Activated CD8-positive, alpha-beta memory T cell treated with anti-CD3 and anti-CD28 coated beads for 4 hours (primary cell): ENCODE results near the gene SMAD1.

ENCODE experiments used
- DNase-seq, 2 donors: peaks; one replicate each; pipeline ENCODE4 v3.0.0-alpha.2; 2020; ENCODE audit warnings: low read depth in 2 of 2

The SMAD1 gene

DNA sequence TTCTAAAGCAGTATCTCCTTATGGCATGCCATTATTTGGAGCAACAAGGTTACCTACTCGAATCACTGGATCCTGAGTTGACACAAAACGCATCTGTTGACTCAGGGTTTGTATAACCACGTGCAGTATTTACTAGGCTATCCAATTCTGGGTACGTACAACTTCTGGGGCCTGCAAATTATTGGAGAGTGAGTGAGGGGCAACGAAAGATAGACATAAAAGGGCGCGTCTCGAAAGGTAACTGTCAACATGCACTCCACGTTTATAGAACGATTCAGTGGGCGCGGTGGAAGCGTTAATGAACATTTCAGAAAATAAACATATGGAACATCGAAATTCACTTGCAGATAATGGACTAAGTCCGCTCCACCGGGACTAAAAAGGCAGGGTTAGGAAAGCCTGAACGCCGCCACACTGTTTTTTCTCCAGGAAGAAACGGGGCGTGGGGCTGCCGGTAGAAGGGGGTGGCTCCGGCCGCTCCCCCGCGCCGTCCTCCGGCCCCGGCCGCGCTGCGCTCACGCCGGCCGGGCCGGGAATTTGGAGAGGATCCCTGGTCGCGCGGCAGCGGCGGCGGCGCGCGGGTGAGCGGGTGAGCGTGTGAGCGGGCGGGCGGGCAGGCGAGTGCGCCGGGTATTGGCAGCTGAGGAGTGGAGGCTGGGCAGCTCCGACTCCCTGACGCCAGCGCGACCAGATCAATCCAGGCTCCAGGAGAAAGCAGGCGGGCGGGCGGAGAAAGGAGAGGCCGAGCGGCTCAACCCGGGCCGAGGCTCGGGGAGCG is at the start of gene SMAD1:
SMAD1 (plus strand) TSS at position 690 of the 778 bp plus-strand sequence. CDS start 32,761 bp downstream, outside the sequence.
- DNase-seq: no peak

DNA sequence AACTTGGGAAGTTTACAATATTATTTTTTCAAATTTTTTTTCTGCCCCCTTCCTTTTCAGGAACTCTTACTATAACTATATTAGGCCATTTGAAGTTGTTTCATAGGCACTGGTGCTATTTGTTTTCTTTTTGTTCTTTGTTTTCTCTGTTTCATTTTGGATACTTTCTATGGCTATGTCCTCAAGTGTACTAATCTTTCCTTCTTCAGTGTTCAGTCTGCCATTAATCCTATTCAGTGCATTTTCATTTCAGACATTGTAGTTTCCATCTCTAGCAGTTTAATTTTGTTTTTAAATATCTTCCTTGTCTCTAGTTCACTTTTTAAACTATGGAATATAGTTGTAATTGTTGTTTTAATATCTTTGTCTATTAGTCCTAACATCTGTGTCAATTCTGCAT is 48.0 kb upstream of the SMAD1 start:
- DNase-seq: no peak

DNA sequence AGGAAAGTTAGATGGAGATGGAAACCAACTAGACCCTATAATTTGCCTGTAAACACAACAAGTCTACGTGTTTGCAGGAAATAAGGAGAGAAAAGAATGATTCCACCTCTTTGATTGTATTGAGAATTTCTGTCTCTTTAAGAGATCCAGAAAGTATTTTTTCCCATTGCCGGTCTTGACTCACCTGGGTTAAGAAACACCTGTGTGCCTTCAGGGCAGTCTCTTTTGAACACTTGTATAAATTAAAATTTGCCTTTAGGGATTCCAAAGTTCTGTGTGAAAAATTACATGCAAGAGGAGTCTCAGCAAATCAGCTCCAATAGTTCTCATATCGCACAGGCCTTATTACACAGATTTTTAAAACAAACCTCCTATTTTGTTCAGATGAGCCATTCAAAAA is 46.0 kb upstream of the SMAD1 start:
- no peak for DNase-seq

DNA sequence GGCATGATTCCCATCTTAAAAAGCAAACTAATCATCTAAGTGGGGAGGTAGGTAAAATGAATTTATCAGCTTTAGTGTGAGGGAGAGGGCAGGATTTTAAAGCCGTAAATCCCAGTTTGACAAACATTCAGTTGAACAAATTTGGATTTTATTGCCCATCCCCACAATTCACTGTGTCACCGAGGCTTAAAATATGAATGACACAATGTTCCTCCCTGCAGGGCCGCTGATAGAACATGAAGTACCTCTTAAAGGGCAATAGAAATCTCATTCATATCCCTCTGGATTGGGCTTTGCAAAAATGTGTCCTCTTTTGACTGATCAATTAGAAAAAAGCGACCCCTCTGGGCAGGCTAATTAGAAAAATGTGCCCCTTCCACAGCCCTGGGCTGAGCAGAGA is 45.5 kb upstream of the SMAD1 start:
- no peak for DNase-seq

DNA sequence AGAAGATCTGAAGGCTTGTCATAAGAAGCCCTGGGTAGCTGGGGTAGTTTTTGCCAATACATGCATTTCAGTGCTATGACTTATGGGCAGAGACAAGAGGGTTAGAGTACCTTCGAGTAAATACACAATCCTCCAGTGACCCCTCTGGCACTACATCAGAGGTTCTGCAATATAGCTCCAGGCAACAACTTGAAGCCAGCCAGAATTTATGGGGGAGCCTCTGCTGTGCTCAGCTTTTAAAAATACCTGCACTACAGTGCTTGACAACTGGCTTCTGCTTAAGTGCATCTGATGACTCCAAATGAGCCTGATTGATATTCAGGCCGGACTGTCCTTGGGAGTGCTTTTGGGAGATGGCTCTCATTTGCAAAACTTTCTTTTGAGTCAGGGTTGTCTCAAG is 44.9 kb upstream of the SMAD1 start:
- no peak for DNase-seq

DNA sequence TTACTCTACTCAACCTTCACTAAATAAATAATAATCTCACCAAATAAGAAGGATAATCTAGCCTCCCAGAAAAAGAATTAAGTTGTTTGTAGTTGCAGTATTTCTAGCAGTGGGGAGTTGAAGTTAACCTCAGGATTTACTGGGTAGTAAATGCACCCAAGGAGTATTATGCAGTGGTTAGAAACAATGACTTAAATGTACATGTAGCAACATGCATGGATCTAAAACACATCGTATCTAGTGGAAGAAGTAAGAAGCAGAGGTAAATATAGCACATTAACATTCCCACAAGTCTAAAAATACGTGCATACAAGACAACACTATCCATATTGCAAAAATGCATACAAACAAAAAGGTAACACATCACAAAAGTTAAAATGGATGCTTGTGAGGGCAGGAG is 44.2 kb upstream of the SMAD1 start:
- no peak for DNase-seq

DNA sequence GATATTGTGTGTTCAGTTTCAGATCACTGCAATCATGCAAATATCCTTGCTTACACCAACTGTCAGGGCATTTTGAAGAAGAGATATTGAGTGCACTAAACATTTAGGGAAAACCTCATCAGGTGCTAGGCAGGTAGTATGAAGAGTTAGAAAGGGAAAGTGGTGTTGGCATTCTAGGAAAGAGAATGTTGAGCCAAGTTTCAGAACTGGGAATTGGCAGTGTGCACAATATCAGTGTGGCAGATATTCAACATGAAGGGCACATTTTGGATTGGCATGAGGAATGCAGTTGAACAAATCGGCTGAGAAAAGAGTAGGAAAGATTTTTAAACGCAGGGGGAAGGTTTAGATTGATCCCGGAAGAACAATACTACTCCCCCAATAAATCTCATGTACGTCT is 43.4 kb upstream of the SMAD1 start:
- DNase-seq: no peak

DNA sequence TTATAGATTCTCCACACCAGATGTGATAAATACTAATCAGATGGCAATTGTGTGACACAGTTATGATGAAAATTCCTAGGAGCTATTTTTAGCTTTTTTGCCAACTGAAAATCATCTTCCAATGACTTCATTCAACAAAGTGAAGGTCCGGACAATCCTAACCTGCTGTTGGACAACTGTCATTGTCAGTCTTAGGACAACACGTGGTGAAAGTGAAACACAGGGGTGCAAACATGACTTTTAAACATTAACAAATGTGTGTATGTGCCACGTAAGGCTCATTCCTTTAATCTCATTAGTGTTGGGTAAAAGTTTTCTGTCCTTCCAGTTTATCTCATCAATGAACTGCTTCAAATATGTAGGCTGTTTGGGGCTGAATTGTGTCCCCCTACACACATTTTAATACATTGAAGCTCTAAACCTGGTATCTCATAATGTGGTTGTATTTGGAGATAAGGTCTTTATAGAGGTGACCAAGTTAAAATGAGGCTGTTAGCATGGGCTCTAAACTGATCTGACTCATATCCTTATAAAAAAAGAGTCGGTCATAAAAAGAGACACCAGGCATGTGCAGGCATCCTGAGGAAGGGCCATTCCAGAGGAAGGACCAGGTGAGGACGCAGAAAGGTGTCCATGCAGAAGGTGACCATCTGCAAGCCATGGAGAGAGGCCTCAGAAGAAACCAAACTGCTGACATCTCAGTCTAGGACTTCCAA is 41.2 kb upstream of the SMAD1 start:
- no peak for DNase-seq

DNA sequence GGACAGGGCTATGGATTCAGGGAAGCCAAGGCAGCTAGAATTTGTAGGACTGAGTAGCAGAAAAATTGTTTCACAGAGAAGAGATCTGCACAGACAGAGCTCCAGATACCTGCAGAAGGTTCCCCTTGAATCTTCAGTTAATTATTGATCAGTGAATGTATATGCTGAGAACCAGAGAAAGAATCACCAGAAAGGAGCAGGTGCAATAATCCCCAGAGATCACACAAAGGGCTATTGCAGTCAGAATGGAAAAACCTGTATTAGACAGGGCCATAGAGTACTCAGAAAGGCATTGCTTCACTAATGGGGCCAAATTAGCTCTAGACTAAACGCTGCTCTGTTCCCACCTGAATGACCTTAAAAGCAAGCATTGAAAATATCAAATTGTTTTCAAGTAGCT is 35.5 kb upstream of the SMAD1 start:
- DNase-seq: no peak

DNA sequence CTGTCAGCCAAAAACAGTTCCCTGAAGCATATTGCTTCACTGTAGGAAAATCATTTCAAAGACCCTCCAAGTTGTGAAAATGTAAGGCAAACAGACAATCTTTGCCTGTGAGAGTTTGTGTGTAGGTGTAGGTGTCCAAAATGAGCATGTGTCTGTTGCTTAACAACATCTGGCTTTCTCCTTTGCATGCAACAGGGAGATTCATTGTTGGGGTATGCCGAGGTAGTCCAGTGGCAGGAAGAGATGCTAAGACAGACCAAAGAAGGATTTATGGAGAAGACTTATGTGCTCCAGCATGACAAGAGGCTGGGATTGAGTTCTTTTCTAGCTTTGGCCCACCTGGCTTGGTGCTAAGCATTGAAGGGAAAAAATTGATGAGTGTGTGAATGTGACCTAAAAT is 29.8 kb upstream of the SMAD1 start:
- DNase-seq: no peak

DNA sequence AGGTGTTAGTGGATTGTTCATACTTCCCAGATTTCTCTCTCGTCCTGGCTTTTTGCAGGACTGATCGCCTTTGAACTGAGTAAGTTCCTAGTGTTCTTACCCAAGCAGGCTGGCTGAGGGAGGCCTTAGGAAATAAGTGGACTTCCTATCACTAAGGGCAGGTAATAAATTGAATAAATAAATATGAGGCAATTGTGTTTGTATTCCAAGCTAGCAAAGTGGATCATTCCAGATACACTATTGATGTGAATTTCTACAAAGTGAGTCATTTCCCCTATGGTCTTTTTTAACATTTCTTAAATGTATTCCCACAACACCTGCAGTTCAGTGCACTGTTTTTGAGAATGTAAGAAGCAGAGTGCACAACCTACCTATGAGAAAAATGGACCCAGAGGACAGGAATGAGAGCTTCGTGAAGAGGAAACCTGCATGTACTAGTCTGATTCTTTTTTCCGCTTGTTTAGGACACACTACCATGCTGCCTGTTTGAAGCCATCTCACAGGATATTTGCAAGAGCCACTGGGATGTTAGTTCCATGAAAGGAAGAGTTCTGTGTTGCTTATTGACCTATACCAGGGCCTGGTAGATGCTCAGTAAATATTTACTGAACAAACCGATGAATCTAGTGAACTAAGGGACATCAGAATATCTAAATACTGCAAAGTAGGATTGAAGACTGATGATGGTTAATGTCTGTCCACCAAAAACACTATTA is 29.0 kb upstream of the SMAD1 start:
- no peak for DNase-seq

DNA sequence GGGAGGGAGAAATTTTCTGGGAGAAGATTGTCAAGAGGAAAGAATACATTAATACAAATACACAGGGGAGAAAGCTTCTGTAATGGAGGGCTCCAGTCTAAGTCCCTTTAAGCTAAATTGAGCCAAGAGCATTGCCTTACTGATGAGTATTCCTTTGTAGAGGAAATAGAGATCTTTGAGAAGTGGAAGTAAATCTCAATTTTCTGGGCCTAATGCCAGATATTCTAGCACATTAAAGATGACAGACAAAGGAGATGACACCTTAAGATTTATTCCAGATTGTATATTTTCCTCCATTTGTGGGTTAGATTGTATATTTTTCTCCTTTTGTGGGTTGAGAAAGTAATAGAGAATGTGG is 28.5 kb upstream of the SMAD1 start:
- no peak for DNase-seq

DNA sequence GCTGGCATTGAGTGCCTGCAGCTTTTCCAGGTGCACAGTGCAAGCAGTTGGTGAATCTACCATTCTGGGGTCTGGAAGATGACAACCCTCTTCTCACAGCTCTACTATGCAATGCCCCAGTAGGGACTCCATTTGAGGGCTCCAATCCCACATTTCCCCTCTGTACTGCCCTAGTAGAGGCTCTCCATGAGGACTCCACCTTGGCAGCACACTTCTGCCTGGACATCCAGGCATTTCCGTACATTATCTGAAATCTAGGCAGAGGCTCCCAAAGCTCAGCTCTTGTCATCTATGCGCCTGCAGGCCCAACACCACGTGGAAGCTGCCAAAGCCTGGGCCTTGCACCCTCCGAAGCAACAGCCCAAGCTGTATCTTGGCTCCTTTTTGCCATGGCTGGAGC is 8.4 kb upstream of the SMAD1 start:
- no peak for DNase-seq

DNA sequence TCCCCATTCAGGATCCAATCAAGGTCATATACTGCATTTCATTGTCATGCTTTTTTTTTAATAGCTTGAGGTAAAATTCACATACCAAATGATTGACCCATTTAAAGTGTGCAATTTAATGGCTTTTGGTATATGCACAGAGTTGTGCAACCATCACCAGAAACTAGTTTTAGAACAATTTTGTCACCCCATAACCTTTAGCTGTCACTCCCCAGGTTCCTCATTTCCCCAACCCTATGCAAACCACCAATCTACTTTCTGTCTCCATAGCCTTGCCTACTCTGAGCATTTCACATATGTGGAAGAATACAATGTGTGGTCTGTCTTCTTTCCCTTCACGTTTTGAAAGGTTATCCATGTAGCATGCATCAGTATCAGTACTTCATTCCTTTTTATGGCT is 1.4 kb upstream of the SMAD1 start:
- no peak for DNase-seq

DNA sequence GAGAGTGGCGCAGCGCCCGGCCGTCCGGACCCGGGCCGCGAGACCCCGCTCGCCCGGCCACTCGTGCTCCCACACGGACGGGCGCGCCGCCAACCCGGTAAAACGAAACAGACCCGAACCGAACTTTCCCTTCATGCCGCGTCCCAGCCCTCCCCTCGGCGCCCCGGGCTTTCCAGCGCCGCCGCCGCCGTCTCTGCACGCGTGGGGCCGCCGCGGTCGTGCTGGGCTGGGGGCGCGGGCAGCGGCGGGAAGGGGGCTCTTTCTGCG is 222 bp downstream of the SMAD1 start:
- no peak for DNase-seq

DNA sequence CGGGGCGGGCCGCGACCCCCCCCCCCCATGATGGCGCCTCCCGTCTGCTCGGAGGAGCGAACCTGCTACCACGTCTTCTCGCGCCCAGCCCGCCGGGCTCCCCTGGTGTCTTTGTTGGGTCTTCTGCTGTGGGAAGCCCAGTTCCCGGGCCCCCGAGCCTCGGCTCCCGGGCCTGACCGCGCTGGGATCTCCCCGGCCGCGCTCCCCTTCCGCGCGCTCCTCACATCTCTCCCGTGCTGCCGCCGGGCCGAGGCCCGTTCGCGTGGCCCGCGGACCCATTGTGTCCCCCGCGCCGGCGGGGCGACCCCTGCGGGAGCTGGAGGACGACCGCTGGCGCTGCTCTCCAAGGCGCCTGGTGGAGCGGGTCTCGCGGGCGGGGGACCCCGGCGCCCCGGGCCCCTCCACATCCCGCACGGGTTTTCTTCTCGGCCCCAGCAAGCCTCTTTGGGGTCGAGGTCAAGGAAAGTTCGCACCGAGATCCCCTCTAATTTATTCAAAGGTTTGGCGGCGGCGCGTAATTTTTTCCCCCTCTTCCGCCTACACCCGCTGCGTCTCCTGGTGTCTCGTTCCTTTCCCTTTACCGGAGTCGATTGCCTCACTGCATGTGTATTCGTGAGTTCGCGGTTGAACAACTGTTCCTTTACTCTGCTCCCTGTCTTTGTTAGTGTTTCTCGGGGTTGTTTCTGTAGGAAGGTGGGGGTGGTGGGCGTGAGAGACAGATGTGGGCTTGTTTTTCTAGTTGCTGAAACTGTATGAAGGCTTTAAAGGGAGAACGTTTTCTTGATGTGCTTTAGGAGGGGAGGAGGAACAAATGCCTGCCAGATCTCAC is 770 bp downstream of the SMAD1 start:
- peak; percentile 50 to 56 for DNase-seq

DNA sequence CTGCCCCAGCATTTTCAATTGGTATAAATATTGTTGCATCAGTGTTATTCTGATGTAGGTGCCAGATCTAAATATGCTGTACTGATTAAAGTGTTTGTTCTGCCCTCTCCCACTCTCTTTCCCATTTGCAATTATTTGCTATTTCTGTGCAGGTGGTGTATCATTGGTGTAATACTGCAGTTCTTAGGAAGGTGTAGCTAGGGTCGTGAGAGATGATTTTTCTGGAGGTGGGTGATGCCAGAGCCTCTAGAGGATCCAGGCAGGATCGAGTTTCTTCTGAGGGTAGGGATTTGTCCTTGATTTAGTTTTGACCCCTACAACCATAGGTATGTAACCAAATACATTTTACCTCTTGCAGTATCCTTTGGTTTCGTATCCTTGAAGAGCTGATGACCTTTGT is 1.9 kb downstream of the SMAD1 start:
- no peak for DNase-seq

DNA sequence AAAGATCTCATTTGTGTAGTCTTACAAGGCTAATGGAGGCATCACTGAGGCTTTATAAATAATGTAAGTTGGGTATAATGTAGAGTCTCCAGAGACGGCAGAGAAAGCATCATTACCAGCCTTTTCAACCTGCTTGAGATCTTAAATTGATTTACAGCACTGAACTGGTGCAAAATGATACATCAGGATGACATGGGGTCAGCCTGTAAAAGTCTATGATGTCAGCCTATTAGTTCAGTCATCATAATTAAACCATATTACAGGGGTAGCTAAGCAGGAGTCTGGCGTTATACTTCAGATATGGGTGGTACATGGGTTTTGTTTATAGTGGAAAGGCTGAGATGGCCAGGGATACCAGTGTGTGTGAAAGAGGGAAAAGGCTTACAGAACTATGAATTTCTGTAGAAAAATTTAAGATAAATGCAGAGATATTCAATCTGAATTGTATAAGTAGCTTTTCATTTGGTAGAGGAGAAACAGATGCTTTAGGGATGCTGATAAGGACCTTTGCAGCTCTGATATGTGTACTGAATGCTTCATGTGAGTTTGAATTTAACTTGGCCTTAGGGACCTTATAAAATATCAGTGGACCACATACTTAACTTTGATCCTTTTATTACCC is 2.7 kb downstream of the SMAD1 start:
- no peak for DNase-seq

DNA sequence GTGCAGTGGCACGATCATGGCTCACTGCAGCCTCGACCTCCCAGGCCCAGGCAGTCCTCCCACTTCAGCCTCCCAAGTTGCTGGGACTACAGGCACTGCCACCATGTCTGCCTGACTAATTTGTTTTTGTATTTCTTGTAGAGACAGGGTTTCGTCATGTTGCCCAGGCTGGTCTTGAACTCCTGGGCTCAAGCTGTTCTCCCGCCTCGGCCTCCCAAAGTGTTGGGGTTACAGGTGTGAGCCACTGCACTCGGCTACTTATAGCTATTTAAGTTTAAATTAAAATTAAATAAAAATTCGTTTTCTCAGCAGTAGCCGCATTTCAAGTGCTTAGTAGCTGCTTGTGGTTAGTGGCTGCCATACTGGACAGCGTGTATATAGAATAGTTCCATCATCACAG is 3.5 kb downstream of the SMAD1 start:
- no peak for DNase-seq

DNA sequence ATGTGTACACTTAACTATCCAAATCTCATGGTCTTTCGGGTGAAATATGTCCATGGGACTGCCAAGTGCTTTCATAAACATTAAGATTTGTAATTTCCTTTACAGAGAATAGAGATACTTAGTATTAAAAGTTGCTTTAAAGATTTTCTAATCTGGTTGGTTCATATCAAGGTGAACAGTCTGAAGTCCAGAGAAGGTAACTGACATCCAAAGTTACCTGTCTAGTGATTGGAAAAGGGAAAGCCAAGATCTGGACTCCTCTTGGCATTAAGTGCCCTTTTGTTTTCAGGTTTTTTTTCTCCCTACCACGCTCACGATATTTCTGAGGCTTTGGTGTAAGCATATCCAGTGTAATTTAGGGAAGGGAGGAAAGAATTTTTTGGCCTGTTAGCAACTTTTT is 5.0 kb downstream of the SMAD1 start:
- DNase-seq: no peak

DNA sequence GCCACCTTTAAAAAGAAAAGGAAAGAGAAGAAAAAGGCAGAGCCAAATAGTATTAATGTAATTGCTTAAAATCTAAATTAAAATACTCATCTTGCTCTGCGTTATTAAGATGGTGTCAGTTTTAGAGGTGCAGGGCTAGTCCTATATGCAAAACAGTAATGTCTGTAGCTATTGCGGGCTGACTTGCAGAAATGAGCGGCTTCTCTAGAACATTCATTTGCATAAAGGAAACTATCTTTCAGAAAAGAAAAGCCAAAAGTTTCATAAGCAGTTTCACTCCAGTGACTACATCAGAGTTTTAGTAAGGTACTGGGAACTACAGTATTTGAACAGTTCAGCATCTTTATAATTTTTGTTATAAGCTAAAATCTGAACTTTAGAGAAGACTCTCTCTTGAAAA is 6.0 kb downstream of the SMAD1 start:
- no peak for DNase-seq

DNA sequence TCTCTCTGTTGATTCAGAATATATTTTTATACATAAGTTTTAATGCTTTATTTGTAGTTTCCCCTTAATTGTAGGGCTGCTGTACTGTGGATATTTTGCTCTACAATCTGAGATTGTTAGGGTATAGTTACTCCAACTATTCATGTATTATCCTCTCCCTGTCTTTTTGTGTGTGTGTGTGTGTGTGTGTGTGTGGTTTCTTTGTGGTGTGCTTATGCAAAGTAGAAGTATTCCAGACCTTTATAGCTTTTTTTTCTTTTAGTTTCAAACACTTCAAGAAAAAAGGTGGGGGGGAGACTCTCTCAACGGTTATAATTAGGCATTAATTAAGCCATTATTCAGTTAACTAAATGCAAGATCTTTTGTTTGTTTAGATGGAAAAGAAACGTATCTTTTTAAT is 6.7 kb downstream of the SMAD1 start:
- no peak for DNase-seq
